Right lobe of liver (tissue), 6 donors: ENCODE data around the gene GLS. TPM values are rescaled to one million over a fixed set of nuclear protein-coding genes. Genes with fewer than 3 reads are reported as not detected.

ENCODE experiments used
- ATAC-seq, 4 donors: fragments of 200-7000 bp; cut with Tn5 transposase; one replicate each; pipeline ENCODE4 v1.9.1; 2020; ENCODE audit warnings: mild to moderate bottlenecking in 4 of 4, moderate library complexity in 4 of 4
- DNase-seq, 3 donors: peaks; one replicate each; pipeline ENCODE4 v3.0.0-alpha.2; 2020
- H3K27ac ChIP-seq, 3 donors: fragments of 200-600 bp; one replicate each; pipeline ENCODE4 v1.8.0; 2022
- H3K27me3 ChIP-seq, 2 donors: fragments of 200-600 bp; one replicate each; pipeline ENCODE4 v1.8.0; 2022
- H3K36me3 ChIP-seq, 4 donors: fragments of 200-600 bp; sonication (generic) in 1 of 4; one replicate each; pipeline versions ENCODE4 v1.5.1 to v1.8.0; 2017 to 2022; ENCODE audit warnings: control low read depth in 1 of 4
- H3K4me1 ChIP-seq, 4 donors: fragments of 200-600 bp; sonication (generic) in 1 of 4; one replicate each; pipeline versions ENCODE4 v1.5.1 to v1.8.0; 2017 to 2022; ENCODE audit warnings: control low read depth in 1 of 4
- H3K4me3 ChIP-seq, 3 donors: fragments of 200-600 bp; one replicate each; pipeline ENCODE4 v1.8.0; 2022
- H3K9me3 ChIP-seq, 4 donors: fragments of 200-600 bp; sonication (generic) in 1 of 4; one replicate each; pipeline versions ENCODE4 v1.5.1 to v1.8.0; 2017 to 2022; ENCODE audit warnings: control low read depth in 1 of 4
- POLR2A ChIP-seq: fragments of 450-650 bp; IDR thresholded peaks from one replicate; pipeline ENCODE4 v1.6.1; 2017; ENCODE audit warnings: antibody characterized with exemption, mild to moderate bottlenecking
- WGBS: methylation state at CpG from one replicate; pipeline ENCODE4 v1.1.6; 2018; ENCODE audit warnings: low coverage, low lambda C conversion rate; ENCODE audit not compliant: insufficient coverage; ENCODE audit errors: missing lambda C conversion rate; 5-methylcytosine and 5-hydroxymethylcytosine counted together
- intact Hi-C, 2 donors: fragments of 100-400 bp; cut with DNase I; formaldehyde crosslinking; loops; one replicate each; pipeline versions ENCODE4 v1.11.2 to v1.14.1; 2022
- total RNA-seq, 6 experiments: library from RNA; depleted of rRNA in 2 of 6; stranded (reverse); fragments of >200 nt in 2 of 6; fragmentation: NEBNext Ultra II Directional in 3 of 6; extraction: Animal tissue kit (Norgen Biotek cat#: 25700) in 3 of 6; gene quantifications; one replicate each; pipeline versions ENCODE4 v1.1.0 to v1.2.4, GENCODE V29; 2016 to 2023
- TF ChIP-seq, protein P1 (sequence below), 4 donors: fragments of 200-600 bp in 3 of 4; fragments of 450-650 bp in 1 of 4; IDR thresholded peaks; one replicate each; pipeline versions ENCODE4 v1.5.1 to v1.8.0; 2016 to 2022; ENCODE audit warnings: antibody characterized with exemption in 4 of 4, mild to moderate bottlenecking in 2 of 4
- donor health status: DM: no; HTN: yes; CAD: no.
- donor health status: DM: no; HTN: no; CAD: no.
- donor health status: DM: no; HTN: no; CAD: no.
- donor health status: DM: no; HTN: yes; CAD: no.
- donor health status: DM: no; HTN: yes; CAD: no.

The GLS gene
- total RNA-seq, 6 experiments from 2014 or later: 6.6 to 25.0 (median 16.9) TPM

DNA sequence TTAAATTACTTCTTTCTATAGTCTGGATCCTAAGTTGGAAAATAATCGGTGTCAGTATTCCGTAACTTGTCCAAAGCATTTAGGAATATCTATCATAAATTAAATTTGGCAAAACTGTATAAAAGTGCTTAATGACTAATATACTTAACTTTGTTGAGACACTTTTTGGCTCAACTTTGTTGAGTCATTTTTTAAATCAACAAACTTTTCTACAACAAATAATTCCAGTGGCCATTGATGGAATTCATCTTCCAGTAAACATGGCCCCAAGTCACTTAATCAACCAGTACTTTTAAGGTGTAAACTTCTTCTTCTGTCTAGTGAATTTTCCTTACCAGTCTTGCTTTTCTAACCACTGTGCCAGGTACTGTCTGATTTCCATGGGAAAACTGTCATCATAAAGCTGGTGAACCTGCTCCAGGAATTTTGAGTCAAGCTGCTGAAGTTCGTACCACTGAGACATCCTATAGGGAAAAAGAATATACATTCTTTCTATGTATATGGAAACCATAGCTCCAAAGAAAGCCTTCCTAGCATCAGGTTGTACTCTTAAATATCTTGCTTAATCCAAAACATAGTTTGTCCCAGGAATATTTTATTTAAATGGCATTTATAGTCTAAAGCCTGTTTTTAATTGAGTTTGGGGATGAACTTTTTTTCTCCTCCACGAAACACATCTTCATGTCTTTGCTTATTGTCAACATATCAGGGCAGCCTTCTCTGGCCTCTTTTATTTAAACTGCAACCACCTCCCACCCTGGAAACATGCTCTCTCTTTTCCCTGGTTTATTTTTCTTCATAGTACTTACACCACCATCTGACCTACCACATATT lies 129.1 kb downstream of the GLS start:
- H3K9me3 ChIP-seq: no peaks in the 10 kb centered on the region
- intact Hi-C loops: no loop called here
- DNase-seq (no peak), ATAC-seq (no peak)
- H3K27ac ChIP-seq: no peak overlapping the region
- peaks cover 0 to 13% (median 6%) of the 10 kb centered on the region in 4 donors for H3K4me1 ChIP-seq
- WGBS: 86% methylated on average over 4 of the region's 4 CpGs
- H3K4me3 ChIP-seq: no peak overlapping the region
- no peaks in the 10 kb centered on the region for H3K27me3 ChIP-seq
- peaks cover 0 to 53% (median 26%) of the 10 kb centered on the region in 4 donors for H3K36me3 ChIP-seq
- no peak for TF ChIP-seq POLR2A
- TF ChIP-seq, protein P1, sequence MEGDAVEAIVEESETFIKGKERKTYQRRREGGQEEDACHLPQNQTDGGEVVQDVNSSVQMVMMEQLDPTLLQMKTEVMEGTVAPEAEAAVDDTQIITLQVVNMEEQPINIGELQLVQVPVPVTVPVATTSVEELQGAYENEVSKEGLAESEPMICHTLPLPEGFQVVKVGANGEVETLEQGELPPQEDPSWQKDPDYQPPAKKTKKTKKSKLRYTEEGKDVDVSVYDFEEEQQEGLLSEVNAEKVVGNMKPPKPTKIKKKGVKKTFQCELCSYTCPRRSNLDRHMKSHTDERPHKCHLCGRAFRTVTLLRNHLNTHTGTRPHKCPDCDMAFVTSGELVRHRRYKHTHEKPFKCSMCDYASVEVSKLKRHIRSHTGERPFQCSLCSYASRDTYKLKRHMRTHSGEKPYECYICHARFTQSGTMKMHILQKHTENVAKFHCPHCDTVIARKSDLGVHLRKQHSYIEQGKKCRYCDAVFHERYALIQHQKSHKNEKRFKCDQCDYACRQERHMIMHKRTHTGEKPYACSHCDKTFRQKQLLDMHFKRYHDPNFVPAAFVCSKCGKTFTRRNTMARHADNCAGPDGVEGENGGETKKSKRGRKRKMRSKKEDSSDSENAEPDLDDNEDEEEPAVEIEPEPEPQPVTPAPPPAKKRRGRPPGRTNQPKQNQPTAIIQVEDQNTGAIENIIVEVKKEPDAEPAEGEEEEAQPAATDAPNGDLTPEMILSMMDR (IDR thresholded peaks at IDR 0.05): no peak

DNA sequence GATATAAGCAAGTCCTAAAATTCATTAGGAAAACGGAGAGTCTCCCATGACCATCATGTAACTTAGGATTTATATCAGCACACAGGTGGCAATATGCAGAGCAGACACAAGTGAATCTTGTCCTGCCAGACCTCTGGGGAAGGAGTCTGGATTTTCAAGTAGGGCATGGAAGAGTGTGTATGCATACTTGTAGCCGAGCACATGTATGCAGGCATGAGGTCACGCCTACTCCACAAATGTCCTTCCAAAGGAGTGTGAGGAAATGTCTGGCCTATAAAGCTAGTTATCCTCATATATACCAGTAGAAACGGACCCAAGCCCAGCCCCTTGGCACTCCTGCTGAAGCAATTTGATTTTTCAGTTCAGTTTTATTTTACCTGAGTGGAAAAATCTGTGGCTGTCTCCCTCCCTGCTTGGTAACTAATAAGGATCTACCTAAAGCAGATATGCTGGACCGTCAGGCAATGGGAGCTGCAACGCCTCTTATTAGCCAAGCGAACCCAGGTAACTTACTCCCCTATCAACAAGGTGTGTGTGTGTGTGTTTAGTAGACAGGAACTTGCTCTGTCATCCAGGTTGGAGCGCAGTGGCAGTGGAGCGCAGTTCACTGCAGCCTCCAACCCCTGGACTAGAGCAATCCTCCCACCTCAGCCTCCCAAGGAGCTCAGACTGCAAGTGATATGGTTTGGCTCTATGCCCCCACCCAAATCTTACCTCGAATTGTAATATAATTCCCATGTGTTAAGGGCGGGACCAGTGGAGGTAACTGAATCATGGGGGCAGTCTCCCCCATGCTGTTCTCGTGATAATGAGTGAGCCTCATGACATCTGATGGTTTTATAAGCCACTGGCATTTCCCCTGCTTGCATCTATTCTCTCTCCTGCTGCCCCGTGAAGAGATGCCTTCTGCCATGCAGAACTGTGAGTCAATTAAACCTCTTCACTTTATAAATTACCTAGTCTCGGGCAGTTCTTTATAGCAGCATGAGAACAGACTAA lies 130.6 kb downstream of the GLS start:
- DNase-seq (no peak), ATAC-seq (no peak)
- peaks cover 0 to 15% (median 6%) of the 10 kb centered on the region in 4 donors for H3K4me1 ChIP-seq
- intact Hi-C loops: no loop called here
- TF ChIP-seq, protein P1 (IDR thresholded peaks at IDR 0.05): no peak
- TF ChIP-seq POLR2A: no peak
- 61% methylated on average over 10 of the region's 14 CpGs for WGBS
- peaks cover 0 to 38% (median 20%) of the 10 kb centered on the region in 4 donors for H3K36me3 ChIP-seq
- no peak overlapping the region for H3K4me3 ChIP-seq
- no peaks in the 10 kb centered on the region for H3K27me3 ChIP-seq
- no peak overlapping the region for H3K27ac ChIP-seq
- H3K9me3 ChIP-seq: no peaks in the 10 kb centered on the region

DNA sequence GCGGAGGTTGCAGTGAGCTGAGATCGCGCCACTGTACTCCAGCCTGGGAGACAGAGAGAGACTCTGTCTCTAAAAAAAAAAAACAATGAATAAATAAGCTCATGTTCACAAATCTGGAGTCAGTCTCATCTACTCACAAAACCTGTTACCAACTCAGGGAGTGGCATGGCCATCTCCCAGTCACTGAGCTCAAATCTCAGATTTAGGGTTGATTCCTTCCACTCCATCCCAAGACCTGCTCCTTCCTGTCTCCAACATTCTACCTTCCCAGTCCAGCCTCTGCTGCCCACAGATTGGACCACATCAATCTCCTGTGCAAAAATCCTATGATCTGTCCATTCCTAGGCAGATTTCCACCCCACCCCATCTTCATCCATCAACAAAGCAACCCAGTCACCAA lies 131.7 kb downstream of the GLS start:
- Histone ChIP-seq H3K4me3 (peak overlapping the region in 1 of 3 donors; percentile 86), H3K36me3 (peaks cover 0 to 27% (median 11%) of the 10 kb centered on the region in 4 donors), H3K4me1 (peaks cover 0 to 15% (median 6%) of the 10 kb centered on the region in 4 donors), H3K9me3 (no peaks in the 10 kb centered on the region), H3K27ac (peak overlapping the region in 1 of 3 donors; percentile 5), H3K27me3 (no peaks in the 10 kb centered on the region)
- ATAC-seq: no peak
- TF ChIP-seq, protein P1 (IDR thresholded peaks at IDR 0.05): no peak
- TF ChIP-seq POLR2A: no peak
- WGBS: 96% methylated on average over 3 of the region's 3 CpGs
- no peak for DNase-seq
- intact Hi-C loops: no loop called here

DNA sequence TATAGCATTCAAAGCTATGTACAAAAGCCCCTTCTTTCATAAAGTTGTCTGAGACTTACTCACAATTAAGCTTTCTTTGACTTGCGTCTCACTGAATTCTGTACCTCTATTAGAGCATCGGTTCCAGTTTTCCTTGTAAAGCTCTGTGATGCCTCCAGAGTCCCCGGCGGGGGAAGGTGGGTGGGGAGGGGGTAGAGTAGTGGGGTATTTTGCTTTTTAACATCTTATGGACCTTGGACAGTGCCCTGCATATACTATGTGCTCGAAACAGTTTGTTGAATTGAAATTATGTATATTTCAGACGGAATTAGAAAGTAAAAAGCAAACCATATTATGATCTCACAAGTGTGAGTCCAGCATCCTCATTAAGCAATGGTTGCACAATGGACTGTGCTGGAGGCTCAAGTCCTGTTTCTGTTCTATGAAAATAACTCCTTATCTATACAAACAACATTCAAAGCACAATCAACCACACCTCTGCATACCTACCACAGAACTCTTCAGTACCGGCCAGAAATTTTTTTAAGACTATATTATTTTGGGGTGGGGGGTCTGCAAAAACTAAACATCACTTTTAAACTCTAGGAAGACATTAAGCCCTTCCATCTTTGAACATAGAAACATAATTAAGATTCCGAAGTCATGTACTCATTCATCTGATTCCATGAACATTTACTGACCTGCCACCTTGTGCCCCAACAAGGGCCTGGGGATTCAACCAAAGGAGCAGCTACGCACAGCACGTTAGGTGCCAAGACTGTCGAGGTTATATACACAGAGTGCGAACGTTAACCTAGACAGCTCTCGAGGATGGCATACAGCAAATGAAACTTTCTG lies 132.4 kb downstream of the GLS start:
- ATAC-seq: peak; percentile 4 to 24 (median 16)
- 18% methylated on average over 14 of the region's 14 CpGs for WGBS
- no peaks in the 10 kb centered on the region for H3K27me3 ChIP-seq
- TF ChIP-seq POLR2A: no peak
- TF ChIP-seq, protein P1 (IDR thresholded peaks at IDR 0.05): no peak
- peak overlapping the region; percentile 74 to 86 (median 83) for H3K4me3 ChIP-seq
- intact Hi-C loops: no loop called here
- no peak for DNase-seq
- H3K4me1 ChIP-seq: peaks cover 0 to 15% (median 6%) of the 10 kb centered on the region in 4 donors
- H3K27ac ChIP-seq: peak overlapping the region; percentile 88 to 94 (median 88)
- H3K9me3 ChIP-seq: no peaks in the 10 kb centered on the region
- H3K36me3 ChIP-seq: peaks cover 0 to 20% (median 8%) of the 10 kb centered on the region in 4 donors
